ENCODE results near the gene SRGAP3. TPM values are rescaled to one million over a fixed set of nuclear protein-coding genes. Genes with fewer than 3 reads are reported as not detected.

SRGAP3 gene
- total and polyA plus RNA-seq, 10 of the 15 experiments (the other 5 are each of a cell fraction or from before 2014, with no cell fraction given) = 0.32 to 1.7 (median 0.99) TPM

- no peak for TF ChIP-seq ZNF687 (IDR thresholded peaks at IDR 0.05)
- no peak for TF ChIP-seq BCL3 (IDR thresholded peaks at IDR 0.05; ENCODE audit: borderline replicate concordance, insufficient read depth, low read depth, low read length, poor library complexity, severe bottlenecking)
- TF ChIP-seq FOXK2 (IDR thresholded peaks at IDR 0.05) = no peak
- TF ChIP-seq NR2F1 (conservative IDR thresholded peaks at IDR 0.05) = no peak
- no peak for TF ChIP-seq SIX5 (IDR thresholded peaks at IDR 0.05; ENCODE audit: low read depth, low read length, severe bottlenecking)
These were observed 35.3 kb downstream of the SRGAP3 start (continued) for GRCh38 chr3:9214185-9214584.

GRCh38 chr3:9213019-9213634 is 36.3 kb downstream of the SRGAP3 start:
- RAD21 ChIA-PET (ENCODE audit: unreplicated experiment) = interaction anchor here (0.7 kb wide), 1 partner anchor 1907 kb away, joined by 3 read pairs; no protein-coding TSS in a partner anchor
- no peak for DNase-seq (ENCODE audit: low read depth, low spot score)
- H3K4me3 ChIP-seq = no peak overlapping the region
- H3K36me3 ChIP-seq (ENCODE audit: control insufficient read depth in 2 of 2, insufficient read depth in 2 of 2, low read length in 1 of 2) = no peaks in the 10 kb centered on the region
- no peak for ATAC-seq
- no peak for FAIRE-seq
- H3K27me3 ChIP-seq (replicated peaks in 1 of 2; ENCODE audit: control insufficient read depth in 2 of 2, insufficient read depth in 2 of 2, low read length in 1 of 2) = no peaks in the 10 kb centered on the region; a peak in 1 of 4 replicates
- POLR2A ChIA-PET = no interaction called here
- BruUV-seq (replicated peaks) = no TSS peak
- no peak overlapping the region for H3K4me2 ChIP-seq (ENCODE audit: control insufficient read depth, insufficient read depth)
- H4K20me1 ChIP-seq (ENCODE audit: control insufficient read depth, insufficient read depth) = no peaks in the 10 kb centered on the region
- SMC1A ChIA-PET (ENCODE audit: uncharacterized antibody, unreplicated experiment) = interaction anchor here (1.2 kb wide), 1 partner anchor 21 kb away, joined by 3 read pairs; no protein-coding TSS in a partner anchor
- no peaks in the 10 kb centered on the region for H3K79me2 ChIP-seq (ENCODE audit: control insufficient read depth, insufficient read depth, low read length)
- H3K27ac ChIP-seq (ENCODE audit: control insufficient read depth, insufficient read depth) = no peak overlapping the region
- H2AFZ ChIP-seq (ENCODE audit: control insufficient read depth, low read depth, low read length) = no peak overlapping the region
- H3K9ac ChIP-seq (ENCODE audit: control insufficient read depth, insufficient read depth, low read length) = no peak overlapping the region
- intact Hi-C loops (cut with micrococcal nuclease; ENCODE audit: unreplicated experiment) (no loop called here), in situ Hi-C loops (cut with MboI) (no loop called here)
- H3K4me1 ChIP-seq (ENCODE audit: control insufficient read depth, insufficient read depth, low read length) = no peaks in the 10 kb centered on the region
- CTCF ChIA-PET = no interaction called here
- H3K9me3 ChIP-seq (replicated peaks; ENCODE audit: control insufficient read depth, insufficient read depth, low read length) = no peaks in the 10 kb centered on the region; the same call in 2 of the 3 replicates
- 55% methylated on average over 5 of the region's 5 CpGs for WGBS (ENCODE audit: insufficient coverage, insufficient replicate concordance, low lambda C conversion rate, missing lambda C conversion rate)
- TF ChIP-seq MAX (IDR thresholded peaks at IDR 0.05; ENCODE audit: low read depth, low read length) (no peak), ZNF622 (IDR thresholded peaks at IDR 0.05) (no peak), RFX5 (IDR thresholded peaks at IDR 0.05; ENCODE audit: low read depth, low read length) (no peak), POU2F2 (IDR thresholded peaks at IDR 0.05; ENCODE audit: borderline replicate concordance, low read depth, low read length) (no peak), ATF7 (IDR thresholded peaks at IDR 0.05; ENCODE audit: low read depth) (no peak), ZBTB4 (CRISPR knock-in tag; IDR thresholded peaks at IDR 0.05) (no peak)
